ENCODE data around the gene CDK5.

The CDK5 gene

GRCh38 chr7:151057506-151057988 is at the start of gene CDK5:
CDK5 (minus strand) TSS chr7:151057897; CDS start chr7:151057848, 49 bp downstream.
- no peak for DNase-seq (ENCODE audit: low spot score)

- peak; percentile 56 for DNase-seq (ENCODE audit: low spot score)
Observed at GRCh38 chr7:151104411-151105235, 46.9 kb upstream of the CDK5 start.

GRCh38 chr7:151103973-151104372 is 46.3 kb upstream of the CDK5 start:
- DNase-seq (ENCODE audit: low spot score) = no peak

GRCh38 chr7:151102991-151103390 is 45.3 kb upstream of the CDK5 start:
- no peak for DNase-seq (ENCODE audit: low spot score)

DNA sequence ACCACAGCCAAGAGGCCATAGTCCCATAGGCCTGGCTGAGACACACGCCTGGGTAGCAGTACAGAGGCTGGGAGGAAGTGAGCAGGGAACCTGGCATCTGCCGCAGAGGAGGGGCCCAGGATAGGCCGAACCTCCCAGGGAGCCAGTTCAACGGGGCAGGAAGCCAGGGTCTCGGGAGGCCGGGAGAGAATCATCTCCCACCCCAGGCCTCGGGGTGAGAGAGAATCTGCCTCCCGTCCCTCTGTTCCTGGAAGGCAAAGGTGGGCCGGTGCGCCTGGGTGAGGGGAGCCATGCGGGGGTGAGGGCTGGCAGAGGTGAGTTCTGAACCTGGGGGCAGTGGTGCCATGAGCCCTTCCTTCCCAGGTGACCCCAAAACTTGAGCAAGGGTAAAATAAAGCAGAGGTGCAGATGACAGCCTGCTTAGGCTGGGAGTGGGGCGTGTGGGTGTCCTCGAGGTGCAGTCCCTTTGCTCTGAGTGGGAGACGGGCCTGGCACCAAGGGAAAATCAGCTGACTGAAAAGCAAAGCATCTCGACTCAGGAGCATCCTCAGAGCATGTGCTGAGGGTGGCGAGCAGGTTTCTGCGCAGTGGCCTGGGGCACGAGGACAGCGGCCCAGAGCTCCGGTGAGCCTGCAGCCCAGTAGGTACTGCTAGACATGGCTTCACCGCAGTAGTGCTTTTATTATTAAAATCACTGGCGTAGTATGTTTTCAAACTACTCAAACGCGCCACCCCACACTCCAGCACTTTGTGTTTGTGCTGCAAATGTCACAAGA is 44.1 kb upstream of the CDK5 start:
- DNase-seq (ENCODE audit: low spot score) = no peak

DNA sequence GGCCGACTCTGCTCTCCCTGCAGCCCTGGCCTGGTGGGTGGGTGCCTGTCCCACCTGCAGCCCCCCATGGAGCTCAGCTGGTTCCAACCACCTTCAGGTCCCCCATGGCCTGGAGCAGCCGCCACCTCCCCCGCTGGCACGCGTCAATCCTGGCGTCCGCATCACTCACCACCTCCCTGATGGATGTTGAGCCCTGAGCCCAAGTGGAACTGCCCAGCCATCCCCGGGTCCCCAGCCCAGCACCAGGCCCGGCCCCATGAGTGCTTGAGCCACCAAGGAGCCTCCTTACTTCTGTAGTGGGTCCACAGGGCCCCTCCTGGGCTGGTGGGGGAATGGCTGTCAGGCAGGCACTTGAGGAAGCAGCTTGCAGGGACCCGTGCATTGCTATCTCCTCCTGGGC is 43.2 kb upstream of the CDK5 start:
- no peak for DNase-seq (ENCODE audit: low spot score)

DNA sequence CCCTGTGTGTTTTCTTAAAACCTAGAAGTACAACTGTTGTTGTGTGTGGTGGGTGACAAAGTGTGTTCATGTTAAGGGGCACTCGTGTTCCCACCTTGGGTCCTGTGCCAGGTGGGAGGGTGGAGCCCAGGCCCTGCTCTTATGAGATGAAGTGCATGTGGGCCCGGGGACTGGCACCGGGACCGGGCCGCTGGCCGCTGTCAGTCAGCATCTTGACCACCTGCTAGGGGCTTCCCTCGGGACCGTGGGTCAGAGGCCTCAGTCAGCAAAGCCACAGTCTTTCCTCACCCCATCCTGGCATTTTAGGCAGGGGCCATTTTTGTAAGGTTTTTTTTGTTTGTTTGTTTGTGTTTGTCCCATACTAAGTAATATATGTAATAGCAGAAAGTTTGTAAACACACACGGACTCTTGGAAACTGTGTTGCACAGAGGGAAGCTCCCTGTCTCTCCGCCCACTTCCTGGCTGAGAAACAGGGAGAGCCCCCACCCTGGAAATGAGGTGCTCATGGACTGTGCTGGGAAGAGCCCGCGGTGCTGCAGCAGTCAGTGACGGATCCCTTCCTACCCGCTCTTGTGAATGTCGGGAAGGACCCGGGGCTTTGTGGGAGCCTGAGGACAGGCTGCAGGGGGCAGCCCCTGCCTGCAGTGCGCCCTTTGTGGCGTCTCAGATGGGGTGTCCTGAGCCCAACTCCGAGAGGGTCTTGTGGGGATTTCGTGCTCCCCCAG is 42.0 kb upstream of the CDK5 start:
- no peak for DNase-seq (ENCODE audit: low spot score)

DNA sequence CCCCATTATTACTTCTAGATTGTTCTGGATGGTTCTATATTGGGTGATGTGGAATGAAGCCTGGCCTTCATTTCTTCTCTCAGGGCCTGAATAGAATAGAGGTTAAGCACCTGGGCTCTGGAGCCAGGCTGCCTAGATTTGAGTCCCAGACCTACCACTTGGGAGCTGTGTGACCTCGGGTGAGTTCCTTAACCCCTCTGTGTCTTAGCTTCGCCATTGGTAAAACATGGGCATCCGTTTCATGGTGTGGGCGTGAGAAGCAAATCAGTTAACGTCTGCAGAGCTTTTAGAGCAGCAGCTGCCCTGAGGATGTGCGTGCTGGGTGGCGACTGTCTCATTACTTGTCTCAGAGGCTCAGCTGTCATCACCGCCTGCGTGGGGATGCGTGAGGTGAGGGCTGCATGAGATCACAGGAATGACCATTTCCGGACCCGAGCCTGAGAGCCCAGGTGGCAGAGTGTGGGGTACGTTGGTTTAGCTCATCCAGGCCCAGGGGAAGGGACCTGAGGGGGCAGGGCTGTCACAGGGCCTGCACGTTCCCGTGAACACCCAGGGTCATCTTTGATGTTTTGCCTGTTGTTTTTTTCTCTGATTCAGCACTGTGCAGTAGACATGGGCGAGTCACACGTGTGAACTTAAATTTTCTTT is 38.3 kb upstream of the CDK5 start:
- no peak for DNase-seq (ENCODE audit: low spot score)

DNA sequence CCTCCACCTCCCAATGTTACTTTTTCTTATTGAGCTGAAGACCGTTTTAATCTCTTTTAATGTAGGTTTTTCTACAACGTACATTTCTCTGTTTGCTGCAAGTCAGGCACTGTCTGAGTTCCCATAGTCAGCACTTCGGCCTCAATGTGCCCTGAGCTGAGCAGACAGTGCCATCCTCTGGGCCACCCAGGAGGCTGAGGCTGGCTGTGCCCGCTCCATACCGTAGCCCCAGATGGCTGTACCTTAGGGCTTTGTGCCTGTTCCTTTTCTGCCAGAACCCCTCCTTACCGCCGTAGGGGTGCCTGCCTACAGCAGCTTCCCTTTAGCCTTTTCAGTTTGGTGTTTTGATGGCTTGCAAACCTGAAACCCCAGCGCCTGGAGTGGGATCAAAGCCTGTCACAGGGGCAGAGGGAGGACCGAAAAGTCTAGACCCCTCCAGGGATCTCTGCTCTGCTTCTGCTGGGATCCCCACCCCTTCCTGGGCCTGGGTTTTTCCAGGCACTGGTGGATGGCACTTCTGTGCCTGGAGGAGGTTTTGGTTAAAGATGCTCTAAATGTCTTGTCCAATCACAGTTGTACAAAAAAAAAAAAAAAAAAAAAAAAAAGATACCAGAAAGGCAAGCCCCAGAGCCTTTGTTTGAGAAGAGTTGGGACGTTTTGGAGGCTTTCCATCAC is 37.6 kb upstream of the CDK5 start:
- no peak for DNase-seq (ENCODE audit: low spot score)

GRCh38 chr7:151094675-151095074 is 37.0 kb upstream of the CDK5 start:
- no peak for DNase-seq (ENCODE audit: low spot score)

DNA sequence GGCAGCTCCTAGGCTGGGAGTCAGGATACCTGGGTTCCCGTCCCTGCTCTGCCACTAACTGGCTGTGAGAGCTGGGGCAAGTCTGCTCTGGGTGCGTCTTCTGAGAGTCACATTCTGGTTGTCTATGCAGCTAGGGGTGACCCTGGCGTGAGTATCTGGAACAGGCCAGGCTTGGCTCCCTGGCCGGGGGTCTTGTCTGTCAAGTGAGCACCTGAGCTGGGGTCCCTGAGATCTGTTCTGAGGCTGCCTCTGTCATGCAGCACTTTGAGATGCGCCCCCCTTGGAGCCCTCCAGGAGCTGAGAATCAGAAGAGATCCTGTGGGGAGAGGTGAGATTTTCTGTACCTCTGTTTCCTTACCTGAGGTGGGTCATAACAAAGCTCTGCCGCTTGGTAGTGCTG is 36.1 kb upstream of the CDK5 start:
- DNase-seq (ENCODE audit: low spot score) = no peak

- DNase-seq (ENCODE audit: low spot score) = no peak
Observed at GRCh38 chr7:151091988-151092387, 34.3 kb upstream of the CDK5 start.

- DNase-seq (ENCODE audit: low spot score) = no peak
Observed at GRCh38 chr7:151091431-151091830, 33.7 kb upstream of the CDK5 start.

DNA sequence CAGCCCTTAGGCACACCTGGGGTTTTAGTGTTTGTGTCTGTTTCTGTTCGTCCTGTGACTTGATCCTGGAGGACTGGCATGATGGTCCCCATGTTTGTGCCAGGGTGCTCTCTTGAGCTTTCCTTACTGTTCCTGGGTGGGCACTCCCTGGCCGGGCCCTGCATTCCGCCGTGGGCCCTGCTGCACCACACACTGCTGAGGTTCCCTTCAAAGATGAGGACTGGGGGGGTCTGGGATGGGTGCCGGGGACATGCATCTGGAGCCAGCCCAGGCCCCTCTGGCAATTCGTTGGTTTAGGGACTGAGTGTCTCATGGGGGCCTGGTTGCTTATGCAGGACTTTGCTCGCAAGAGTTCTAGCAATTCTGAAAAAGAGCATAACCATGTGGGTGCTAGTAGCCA is 33.3 kb upstream of the CDK5 start:
- no peak for DNase-seq (ENCODE audit: low spot score)

- DNase-seq (ENCODE audit: low spot score) = no peak
Observed at GRCh38 chr7:151089893-151090730, 32.4 kb upstream of the CDK5 start.

GRCh38 chr7:151088856-151089699 is 31.4 kb upstream of the CDK5 start:
- DNase-seq (ENCODE audit: low spot score) = peak; percentile 58

GRCh38 chr7:151088019-151088855 is 30.5 kb upstream of the CDK5 start:
- DNase-seq (ENCODE audit: low spot score) = peak; percentile 49

GRCh38 chr7:151087245-151088018 is 29.7 kb upstream of the CDK5 start:
- peak; percentile 91 for DNase-seq (ENCODE audit: low spot score)
